K562 (cell line): ENCODE results near the gene RNH1. TPM values are rescaled to one million over a fixed set of nuclear protein-coding genes. Genes with fewer than 3 reads are reported as not detected.

Source experiments
- COPS2 ChIP-seq: fragments of 450-650 bp; conservative IDR thresholded peaks from 2 replicates; pipeline ENCODE4 v1.6.1; 2016; ENCODE audit warnings: mild to moderate bottlenecking, moderate library complexity
- CTBP1 ChIP-seq: fragments of 450-650 bp; IDR thresholded peaks from 2 replicates; pipeline ENCODE4 v1.6.1; 2016; ENCODE audit warnings: borderline replicate concordance
- DACH1 ChIP-seq: fragments of 450-650 bp; IDR thresholded peaks from 2 replicates; pipeline ENCODE4 v1.6.1; 2018; ENCODE audit not compliant: partially characterized antibody
- HMG20A ChIP-seq: fragments of 450-650 bp; formaldehyde crosslinking; conservative IDR thresholded peaks from 2 replicates; pipeline ENCODE4 v1.4.0; 2020; ENCODE audit warnings: mild to moderate bottlenecking, mixed read lengths
- IRF2 ChIP-seq: sonication (generic); formaldehyde crosslinking; IDR thresholded peaks from 2 replicates; pipeline ENCODE4 v1.8.1; 2022; ENCODE audit warnings: mild to moderate bottlenecking, missing genetic modification reagents
- MCM2 ChIP-seq: fragments of 450-650 bp; IDR thresholded peaks from 2 replicates; pipeline ENCODE4 v1.6.1; 2017; ENCODE audit warnings: low read depth, mild to moderate bottlenecking
- MCM5 ChIP-seq: fragments of 450-650 bp; IDR thresholded peaks from 2 replicates; pipeline ENCODE4 v1.6.1; 2016; ENCODE audit warnings: low read depth
- POLR2A ChIP-seq: fragments of 450-650 bp; conservative IDR thresholded peaks from 2 replicates; pipeline ENCODE4 v1.6.1; 2016
- POLR2AphosphoS2 ChIP-seq: IDR thresholded peaks from 2 replicates; pipeline ENCODE4 v1.6.1; 2012; ENCODE audit warnings: low read length, improper control_type of control experiment
- PRPF4 ChIP-seq: fragments of 200-400 bp; formaldehyde crosslinking; IDR thresholded peaks from one replicate; pipeline ENCODE4 v1.6.1; 2017; ENCODE audit warnings: low read length, low read depth, mild to moderate bottlenecking; ENCODE audit not compliant: insufficient read depth, poor library complexity, severe bottlenecking
- PTRF ChIP-seq: fragments of 450-650 bp; IDR thresholded peaks from 2 replicates; pipeline ENCODE4 v1.6.1; 2016; ENCODE audit warnings: mild to moderate bottlenecking, missing genetic modification characterization, missing compliant biosample characterization
- RFX5 ChIP-seq: IDR thresholded peaks from 2 replicates; pipeline ENCODE4 v1.6.1; 2011; ENCODE audit warnings: low read depth, mild to moderate bottlenecking, improper control_type of control experiment, low read length
- ZC3H11A ChIP-seq: IDR thresholded peaks from 2 replicates; pipeline ENCODE4 v1.6.1; 2012; ENCODE audit warnings: low read depth, low read length, improper control_type of control experiment
- ZNF347 ChIP-seq: fragments of 450-650 bp; formaldehyde crosslinking; IDR thresholded peaks from 2 replicates; pipeline ENCODE4 v1.4.0; 2020; ENCODE audit warnings: low read depth, mild to moderate bottlenecking, moderate library complexity
- ZNF766 ChIP-seq: fragments of 200-800 bp; sonication (Bioruptor generic); conservative IDR thresholded peaks from 2 replicates; pipeline ENCODE4 v1.6.1; 2016; ENCODE audit warnings: missing genetic modification characterization, missing compliant biosample characterization
- ZNF778 ChIP-seq: fragments of 450-650 bp; formaldehyde crosslinking; IDR thresholded peaks from 2 replicates; pipeline ENCODE4 v1.4.0; 2020; ENCODE audit warnings: mild to moderate bottlenecking, moderate library complexity
- polyA plus RNA-seq, 8 experiments: library from polyadenylated mRNA; depleted of rRNA in 4 of 8; stranded (reverse) in 5 of 8; unstranded in 3 of 8; fragments of >200 nt; fragmentation: Nextera tagmentation in 2 of 8; fragmentation: Illumina TruSeq in 1 of 8; extraction: Ambion mirVana in 2 of 8; extraction: Trizol in 1 of 8; gene quantifications; 2 replicates each; pipeline versions ENCODE4 v1.2.1 to v1.2.3, GENCODE V29; 2011 to 2014; ENCODE audit warnings: inconsistent platforms in 1 of 8, missing spikeins in 1 of 8
- total RNA-seq, 7 experiments: library from RNA; depleted of rRNA in 6 of 7; stranded (reverse); fragments of >200 nt in 6 of 7; fragmentation: Illumina TruSeq in 2 of 7; extraction: Trizol in 2 of 7; gene quantifications; 2 replicates each; pipeline versions ENCODE4 v1.2.1 to v1.2.3, GENCODE V29; 2011 to 2021; ENCODE audit warnings: low replicate concordance in 1 of 7
- TF ChIP-seq, protein P1 (sequence below): fragments of 450-650 bp; formaldehyde crosslinking; IDR thresholded peaks from 2 replicates; pipeline ENCODE4 v1.4.0; 2022; ENCODE audit warnings: mild to moderate bottlenecking, moderate library complexity
- TF ChIP-seq, protein P2 (sequence below): sonication (generic); formaldehyde crosslinking; IDR thresholded peaks from 2 replicates; pipeline ENCODE4 v1.8.0; 2022; ENCODE audit warnings: mild to moderate bottlenecking, missing genetic modification reagents
- TF ChIP-seq, protein P3 (sequence below): sonication (generic); formaldehyde crosslinking; IDR thresholded peaks from 2 replicates; pipeline ENCODE4 v1.8.1; 2023; ENCODE audit warnings: mild to moderate bottlenecking, missing genetic modification reagents
- TF ChIP-seq, protein P4 (sequence below): fragments of 250-450 bp; sonication (Bioruptor Pico); IDR thresholded peaks from 2 replicates; pipeline ENCODE4 v1.8.0; 2022; ENCODE audit warnings: moderate library complexity, mild to moderate bottlenecking, inconsistent platforms

The RNH1 gene
- total and polyA plus RNA-seq, 9 of the 15 experiments (the other 6 are each of a cell fraction or from before 2014, with no cell fraction given), result 2.5 to 160 (median 44.3) TPM

DNA sequence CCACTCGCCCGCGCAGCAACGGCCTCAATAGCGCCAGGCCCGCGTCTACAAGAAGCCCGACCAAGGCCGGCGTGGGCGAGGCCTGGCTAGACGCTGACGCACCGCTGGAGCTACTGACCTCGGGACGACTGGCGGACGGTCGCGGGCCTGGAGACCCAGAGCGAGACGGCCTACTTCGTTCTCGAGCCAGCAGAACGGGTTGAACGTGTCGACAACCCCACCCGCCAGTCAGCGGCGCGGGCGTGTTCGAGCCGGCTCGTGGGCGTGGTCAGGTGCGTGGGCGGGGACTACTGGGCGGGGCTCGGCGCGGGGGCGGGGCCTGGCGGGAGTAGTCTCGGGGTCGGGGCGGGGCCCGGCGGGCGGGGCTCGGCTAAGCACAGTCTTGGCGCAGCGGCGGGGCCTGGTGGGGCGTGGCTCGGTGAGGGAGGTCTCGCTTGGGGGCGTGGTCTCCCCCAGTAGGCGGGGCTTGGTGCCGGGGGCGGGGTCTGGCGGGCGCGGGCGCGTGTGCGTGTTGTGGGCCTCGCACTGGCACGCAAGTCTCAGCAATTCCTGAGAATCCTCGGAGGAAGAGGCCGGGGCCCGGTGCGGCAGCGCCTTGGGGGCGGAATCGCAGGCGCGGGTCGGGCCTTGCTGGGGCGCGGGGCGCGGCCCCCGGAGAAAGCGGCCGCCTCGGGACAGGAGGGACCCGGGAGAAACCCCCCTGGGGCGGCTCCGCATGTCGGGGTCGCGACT lies at the start of gene RNH1 (continued):
- TF ChIP-seq, protein P1, sequence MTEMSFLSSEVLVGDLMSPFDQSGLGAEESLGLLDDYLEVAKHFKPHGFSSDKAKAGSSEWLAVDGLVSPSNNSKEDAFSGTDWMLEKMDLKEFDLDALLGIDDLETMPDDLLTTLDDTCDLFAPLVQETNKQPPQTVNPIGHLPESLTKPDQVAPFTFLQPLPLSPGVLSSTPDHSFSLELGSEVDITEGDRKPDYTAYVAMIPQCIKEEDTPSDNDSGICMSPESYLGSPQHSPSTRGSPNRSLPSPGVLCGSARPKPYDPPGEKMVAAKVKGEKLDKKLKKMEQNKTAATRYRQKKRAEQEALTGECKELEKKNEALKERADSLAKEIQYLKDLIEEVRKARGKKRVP, result no peak; the same call in 1 of the 2 replicates
- TF ChIP-seq MCM5, result no peak
- no peak for TF ChIP-seq IRF2 (CRISPR knock-in tag)
- TF ChIP-seq MCM2, result no peak
- TF ChIP-seq PTRF (tag), result no peak
- TF ChIP-seq, protein P2, sequence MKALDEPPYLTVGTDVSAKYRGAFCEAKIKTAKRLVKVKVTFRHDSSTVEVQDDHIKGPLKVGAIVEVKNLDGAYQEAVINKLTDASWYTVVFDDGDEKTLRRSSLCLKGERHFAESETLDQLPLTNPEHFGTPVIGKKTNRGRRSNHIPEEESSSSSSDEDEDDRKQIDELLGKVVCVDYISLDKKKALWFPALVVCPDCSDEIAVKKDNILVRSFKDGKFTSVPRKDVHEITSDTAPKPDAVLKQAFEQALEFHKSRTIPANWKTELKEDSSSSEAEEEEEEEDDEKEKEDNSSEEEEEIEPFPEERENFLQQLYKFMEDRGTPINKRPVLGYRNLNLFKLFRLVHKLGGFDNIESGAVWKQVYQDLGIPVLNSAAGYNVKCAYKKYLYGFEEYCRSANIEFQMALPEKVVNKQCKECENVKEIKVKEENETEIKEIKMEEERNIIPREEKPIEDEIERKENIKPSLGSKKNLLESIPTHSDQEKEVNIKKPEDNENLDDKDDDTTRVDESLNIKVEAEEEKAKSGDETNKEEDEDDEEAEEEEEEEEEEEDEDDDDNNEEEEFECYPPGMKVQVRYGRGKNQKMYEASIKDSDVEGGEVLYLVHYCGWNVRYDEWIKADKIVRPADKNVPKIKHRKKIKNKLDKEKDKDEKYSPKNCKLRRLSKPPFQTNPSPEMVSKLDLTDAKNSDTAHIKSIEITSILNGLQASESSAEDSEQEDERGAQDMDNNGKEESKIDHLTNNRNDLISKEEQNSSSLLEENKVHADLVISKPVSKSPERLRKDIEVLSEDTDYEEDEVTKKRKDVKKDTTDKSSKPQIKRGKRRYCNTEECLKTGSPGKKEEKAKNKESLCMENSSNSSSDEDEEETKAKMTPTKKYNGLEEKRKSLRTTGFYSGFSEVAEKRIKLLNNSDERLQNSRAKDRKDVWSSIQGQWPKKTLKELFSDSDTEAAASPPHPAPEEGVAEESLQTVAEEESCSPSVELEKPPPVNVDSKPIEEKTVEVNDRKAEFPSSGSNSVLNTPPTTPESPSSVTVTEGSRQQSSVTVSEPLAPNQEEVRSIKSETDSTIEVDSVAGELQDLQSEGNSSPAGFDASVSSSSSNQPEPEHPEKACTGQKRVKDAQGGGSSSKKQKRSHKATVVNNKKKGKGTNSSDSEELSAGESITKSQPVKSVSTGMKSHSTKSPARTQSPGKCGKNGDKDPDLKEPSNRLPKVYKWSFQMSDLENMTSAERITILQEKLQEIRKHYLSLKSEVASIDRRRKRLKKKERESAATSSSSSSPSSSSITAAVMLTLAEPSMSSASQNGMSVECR, result no peak; the same call in none of the 2 replicates
- no peak for TF ChIP-seq HMG20A
- no peak for TF ChIP-seq ZC3H11A
- no peak; the same call in none of the 2 replicates for TF ChIP-seq CTBP1
- TF ChIP-seq, protein P3, sequence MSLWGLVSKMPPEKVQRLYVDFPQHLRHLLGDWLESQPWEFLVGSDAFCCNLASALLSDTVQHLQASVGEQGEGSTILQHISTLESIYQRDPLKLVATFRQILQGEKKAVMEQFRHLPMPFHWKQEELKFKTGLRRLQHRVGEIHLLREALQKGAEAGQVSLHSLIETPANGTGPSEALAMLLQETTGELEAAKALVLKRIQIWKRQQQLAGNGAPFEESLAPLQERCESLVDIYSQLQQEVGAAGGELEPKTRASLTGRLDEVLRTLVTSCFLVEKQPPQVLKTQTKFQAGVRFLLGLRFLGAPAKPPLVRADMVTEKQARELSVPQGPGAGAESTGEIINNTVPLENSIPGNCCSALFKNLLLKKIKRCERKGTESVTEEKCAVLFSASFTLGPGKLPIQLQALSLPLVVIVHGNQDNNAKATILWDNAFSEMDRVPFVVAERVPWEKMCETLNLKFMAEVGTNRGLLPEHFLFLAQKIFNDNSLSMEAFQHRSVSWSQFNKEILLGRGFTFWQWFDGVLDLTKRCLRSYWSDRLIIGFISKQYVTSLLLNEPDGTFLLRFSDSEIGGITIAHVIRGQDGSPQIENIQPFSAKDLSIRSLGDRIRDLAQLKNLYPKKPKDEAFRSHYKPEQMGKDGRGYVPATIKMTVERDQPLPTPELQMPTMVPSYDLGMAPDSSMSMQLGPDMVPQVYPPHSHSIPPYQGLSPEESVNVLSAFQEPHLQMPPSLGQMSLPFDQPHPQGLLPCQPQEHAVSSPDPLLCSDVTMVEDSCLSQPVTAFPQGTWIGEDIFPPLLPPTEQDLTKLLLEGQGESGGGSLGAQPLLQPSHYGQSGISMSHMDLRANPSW, result no peak
- TF ChIP-seq DACH1, result peak; percentile 1
- peak; percentile 82 for TF ChIP-seq POLR2A
- TF ChIP-seq, protein P4, sequence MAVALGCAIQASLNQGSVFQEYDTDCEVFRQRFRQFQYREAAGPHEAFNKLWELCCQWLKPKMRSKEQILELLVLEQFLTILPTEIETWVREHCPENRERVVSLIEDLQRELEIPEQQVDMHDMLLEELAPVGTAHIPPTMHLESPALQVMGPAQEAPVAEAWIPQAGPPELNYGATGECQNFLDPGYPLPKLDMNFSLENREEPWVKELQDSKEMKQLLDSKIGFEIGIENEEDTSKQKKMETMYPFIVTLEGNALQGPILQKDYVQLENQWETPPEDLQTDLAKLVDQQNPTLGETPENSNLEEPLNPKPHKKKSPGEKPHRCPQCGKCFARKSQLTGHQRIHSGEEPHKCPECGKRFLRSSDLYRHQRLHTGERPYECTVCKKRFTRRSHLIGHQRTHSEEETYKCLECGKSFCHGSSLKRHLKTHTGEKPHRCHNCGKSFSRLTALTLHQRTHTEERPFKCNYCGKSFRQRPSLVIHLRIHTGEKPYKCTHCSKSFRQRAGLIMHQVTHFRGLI, result no peak
- TF ChIP-seq COPS2, result no peak
- no peak for TF ChIP-seq RFX5
- TF ChIP-seq PRPF4, result no peak
- TF ChIP-seq ZNF778 (CRISPR knock-in tag), result no peak
- no peak; the same call in 1 of the 2 replicates for TF ChIP-seq POLR2AphosphoS2
- TF ChIP-seq ZNF766 (CRISPR knock-in tag), result no peak
- TF ChIP-seq ZNF347 (CRISPR knock-in tag), result no peak
